Measurements from ENCODE around the gene TTC32. TPM values are rescaled to one million over a fixed set of nuclear protein-coding genes. Genes with fewer than 3 reads are reported as not detected.

Gene TTC32
- total RNA-seq, 4 donors from 2014 or later: 11.5 to 18.6 (median 14.1) TPM

DNA sequence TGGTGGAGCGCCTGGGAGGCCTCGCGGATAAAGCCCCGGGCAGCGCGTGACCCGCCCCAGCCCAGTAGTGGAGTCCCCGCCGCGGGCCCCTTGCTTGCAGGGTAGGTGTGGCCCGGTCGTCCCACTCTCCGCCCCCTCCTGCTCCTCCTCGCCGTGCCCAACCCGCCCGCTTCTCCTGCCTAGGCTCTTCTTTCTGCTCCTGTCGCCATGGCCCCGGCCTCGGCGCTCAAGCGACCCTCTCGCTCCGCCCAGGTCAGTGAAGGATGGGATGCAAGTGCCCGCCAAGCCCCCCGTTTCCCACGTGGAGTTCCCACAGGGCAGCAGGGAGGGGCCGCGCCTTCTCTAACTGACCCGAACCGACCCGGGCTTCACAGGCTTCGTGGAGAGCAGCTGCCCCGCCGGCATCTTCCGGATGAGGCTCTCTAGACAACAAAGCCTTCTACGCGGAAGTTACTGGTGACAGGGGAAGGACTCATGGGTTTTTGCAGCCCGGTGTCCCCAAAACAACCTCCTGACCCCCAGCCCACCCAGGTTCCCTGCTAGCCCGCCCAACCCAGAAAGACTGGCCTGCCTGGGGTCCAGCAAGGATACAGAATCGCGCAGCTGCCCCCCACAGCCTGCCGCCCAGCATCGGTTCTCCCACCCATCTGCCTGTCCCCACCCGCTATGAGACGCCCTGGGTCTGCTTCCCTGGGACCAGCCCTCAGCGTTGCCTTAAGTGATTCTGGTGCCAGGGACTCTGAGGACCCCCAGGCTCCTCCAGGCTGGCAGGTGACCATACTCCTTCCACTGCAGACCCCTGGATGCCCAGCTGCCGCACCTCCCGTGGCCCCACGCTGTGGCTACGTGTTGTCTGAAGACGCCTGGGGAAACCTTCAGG, 32.8 kb downstream of the TTC32 start:
- TF ChIP-seq POLR2A (IDR thresholded peaks at IDR 0.05): no peak
- TF ChIP-seq, protein P1, sequence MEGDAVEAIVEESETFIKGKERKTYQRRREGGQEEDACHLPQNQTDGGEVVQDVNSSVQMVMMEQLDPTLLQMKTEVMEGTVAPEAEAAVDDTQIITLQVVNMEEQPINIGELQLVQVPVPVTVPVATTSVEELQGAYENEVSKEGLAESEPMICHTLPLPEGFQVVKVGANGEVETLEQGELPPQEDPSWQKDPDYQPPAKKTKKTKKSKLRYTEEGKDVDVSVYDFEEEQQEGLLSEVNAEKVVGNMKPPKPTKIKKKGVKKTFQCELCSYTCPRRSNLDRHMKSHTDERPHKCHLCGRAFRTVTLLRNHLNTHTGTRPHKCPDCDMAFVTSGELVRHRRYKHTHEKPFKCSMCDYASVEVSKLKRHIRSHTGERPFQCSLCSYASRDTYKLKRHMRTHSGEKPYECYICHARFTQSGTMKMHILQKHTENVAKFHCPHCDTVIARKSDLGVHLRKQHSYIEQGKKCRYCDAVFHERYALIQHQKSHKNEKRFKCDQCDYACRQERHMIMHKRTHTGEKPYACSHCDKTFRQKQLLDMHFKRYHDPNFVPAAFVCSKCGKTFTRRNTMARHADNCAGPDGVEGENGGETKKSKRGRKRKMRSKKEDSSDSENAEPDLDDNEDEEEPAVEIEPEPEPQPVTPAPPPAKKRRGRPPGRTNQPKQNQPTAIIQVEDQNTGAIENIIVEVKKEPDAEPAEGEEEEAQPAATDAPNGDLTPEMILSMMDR (IDR thresholded peaks at IDR 0.05): no peak
- intact Hi-C loops (cut with DNase I; ENCODE audit: low total_unique reads): no loop called here
- WGBS, 2 donors: 21 to 24% methylated on average over 37 to 49 of the region's 52 CpGs
- DNase-seq (ENCODE audit: low spot score in 2 of 2): peak in 1 of 2 donors; percentile 90
- peak overlapping the region; percentile 25 for H3K4me3 ChIP-seq (ENCODE audit: low read depth, poor library complexity, severe bottlenecking)

DNA sequence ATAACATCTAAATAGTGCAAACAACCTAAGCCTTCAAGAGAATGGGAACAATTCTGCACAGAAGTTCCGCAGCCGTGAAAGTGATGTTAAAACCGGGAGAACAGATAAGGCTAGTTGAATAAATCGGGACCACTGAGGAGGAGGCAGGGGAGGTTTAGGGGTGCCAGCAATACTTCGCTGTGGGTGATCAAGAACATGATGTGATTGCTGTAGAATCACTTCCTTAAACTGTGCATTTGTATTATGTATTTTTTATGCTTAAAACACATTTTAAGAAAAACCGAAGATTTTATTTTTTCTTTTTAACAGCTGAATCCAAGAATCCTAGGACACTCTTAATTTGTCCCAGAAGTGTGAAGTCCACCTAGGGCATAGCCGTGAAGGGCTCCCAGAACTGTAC, 33.6 kb downstream of the TTC32 start:
- no peak for DNase-seq (ENCODE audit: low spot score in 2 of 2)
- TF ChIP-seq, protein P1 (IDR thresholded peaks at IDR 0.05): no peak
- no peak for TF ChIP-seq POLR2A (IDR thresholded peaks at IDR 0.05)
- no peak overlapping the region for H3K4me3 ChIP-seq (ENCODE audit: low read depth, poor library complexity, severe bottlenecking)
- intact Hi-C loops (cut with DNase I; ENCODE audit: low total_unique reads): no loop called here
- 72 to 77% methylated on average over 7 of the region's 7 CpGs for WGBS, 2 donors

DNA sequence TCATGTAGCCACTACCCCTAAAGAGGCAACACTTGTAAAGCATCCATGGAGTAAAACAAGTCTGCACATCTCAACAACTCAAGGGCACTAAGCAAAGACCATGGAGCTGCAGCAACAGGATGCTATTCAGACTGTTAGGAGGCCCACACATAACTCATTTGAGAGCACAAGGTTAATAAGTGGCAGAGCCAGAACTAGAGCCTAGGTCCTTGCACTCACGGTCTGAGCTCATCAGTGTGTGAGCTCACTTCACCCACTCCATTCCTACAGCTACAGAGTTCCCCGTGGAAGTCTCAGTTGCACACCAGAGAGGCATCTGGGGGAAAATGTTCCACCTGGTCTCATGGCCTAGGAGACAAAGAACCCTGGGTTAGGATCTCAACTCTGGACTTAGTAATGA, 35.0 kb downstream of the TTC32 start:
- no peak overlapping the region for H3K4me3 ChIP-seq (ENCODE audit: low read depth, poor library complexity, severe bottlenecking)
- intact Hi-C loops (cut with DNase I; ENCODE audit: low total_unique reads): no loop called here
- DNase-seq (ENCODE audit: low spot score in 2 of 2): no peak
- TF ChIP-seq POLR2A (IDR thresholded peaks at IDR 0.05): no peak
- TF ChIP-seq, protein P1 (IDR thresholded peaks at IDR 0.05): no peak
- 83 to 94% methylated on average over 2 of the region's 2 CpGs for WGBS, 2 donors

DNA sequence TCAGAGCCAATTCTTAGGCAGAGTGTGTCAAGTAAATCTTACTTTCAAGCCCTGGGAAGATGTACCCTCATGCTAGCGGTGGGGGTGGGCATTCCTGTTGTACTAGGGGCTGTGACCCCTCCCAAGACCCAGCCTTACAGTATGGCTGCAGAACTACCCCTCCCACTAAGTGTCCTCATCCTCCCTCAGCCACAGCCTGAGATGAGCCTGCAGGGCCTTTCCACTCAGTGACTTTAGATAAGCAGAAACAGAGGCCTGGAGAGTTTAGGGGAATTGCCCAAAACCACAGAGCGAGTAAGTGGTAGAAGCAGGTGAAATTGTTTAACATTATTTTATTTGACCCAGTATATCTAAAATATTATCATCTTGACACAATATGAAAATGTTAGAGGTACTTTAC, 36.6 kb downstream of the TTC32 start:
- 86 to 89% methylated on average over 2 of the region's 2 CpGs for WGBS, 2 donors

DNA sequence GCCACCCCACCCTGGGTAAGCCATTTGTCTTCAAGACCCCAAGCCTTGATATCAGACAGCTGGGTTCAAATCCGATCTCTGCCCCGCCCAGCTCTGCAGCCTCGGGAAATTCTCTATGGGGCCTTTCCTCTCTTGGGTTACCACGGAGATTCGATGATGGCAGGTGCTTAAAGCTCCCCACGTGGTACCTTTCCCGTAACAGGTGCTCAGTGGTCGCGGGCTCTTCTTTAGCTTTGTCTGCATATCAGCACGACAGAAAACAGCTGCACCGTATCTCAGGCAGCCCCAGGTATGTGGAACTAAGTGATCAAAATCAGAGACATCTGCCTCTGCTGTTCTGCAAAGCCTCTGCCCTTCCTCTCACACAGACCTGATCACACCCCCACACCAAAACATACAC, 37.4 kb downstream of the TTC32 start:
- no peak for DNase-seq (ENCODE audit: low spot score in 2 of 2)
- no peak for TF ChIP-seq POLR2A (IDR thresholded peaks at IDR 0.05)
- TF ChIP-seq, protein P1 (IDR thresholded peaks at IDR 0.05): no peak
- intact Hi-C loops (cut with DNase I; ENCODE audit: low total_unique reads): loop anchor here (5.0 kb wide), 1 partner anchor 1342 kb away; no protein-coding TSS in a partner anchor
- H3K4me3 ChIP-seq (ENCODE audit: low read depth, poor library complexity, severe bottlenecking): no peak overlapping the region
- 70 to 84% methylated on average over 11 of the region's 11 CpGs for WGBS, 2 donors

More for the DNA sequence above, 36.6 kb downstream of the TTC32 start:
- no peak for TF ChIP-seq POLR2A (IDR thresholded peaks at IDR 0.05)
- TF ChIP-seq, protein P1 (IDR thresholded peaks at IDR 0.05): no peak
- no peak for DNase-seq (ENCODE audit: low spot score in 2 of 2)
- intact Hi-C loops (cut with DNase I; ENCODE audit: low total_unique reads): no loop called here
- H3K4me3 ChIP-seq (ENCODE audit: low read depth, poor library complexity, severe bottlenecking): no peak overlapping the region

All from lower leg skin (tissue), 4 donors.